OCI-LY1 (cell line): ENCODE measurements around the gene LETM1.
A peak's percentile ranks its signal among the peaks of the same experiment; 100 is the strongest.

Experiments
- H2AFZ ChIP-seq: fragments of 200-600 bp; sonication (generic), shearing (Covaris generic); 2 replicates; pipeline ENCODE4 v1.6.0; 2014; ENCODE audit warnings: antibody characterized with exemption, mild to moderate bottlenecking, low read length
- H3F3A ChIP-seq: fragments of 200-600 bp; sonication (generic), shearing (Covaris generic); 2 replicates; pipeline ENCODE4 v1.6.0; 2014; ENCODE audit warnings: mild to moderate bottlenecking, antibody characterized with exemption, low read length, moderate library complexity; ENCODE audit not compliant: insufficient read depth
- H3K27ac ChIP-seq: fragments of 200-600 bp; sonication (generic); 2 replicates; pipeline ENCODE4 v1.5.1; 2014; ENCODE audit warnings: low read length, mixed run types, mild to moderate bottlenecking, low read depth; ENCODE audit not compliant: poor library complexity, severe bottlenecking
- H3K27me3 ChIP-seq: fragments of 200-600 bp; sonication (generic); 2 replicates; pipeline ENCODE4 v1.6.0; 2014; ENCODE audit warnings: antibody characterized with exemption, mild to moderate bottlenecking, low read length, moderate library complexity; ENCODE audit not compliant: insufficient read depth
- H3K36me3 ChIP-seq: fragments of 200-600 bp; sonication (generic); 2 replicates; pipeline ENCODE4 v1.6.1; 2014; ENCODE audit warnings: mild to moderate bottlenecking, antibody characterized with exemption, low read length, moderate library complexity, mixed read lengths; ENCODE audit not compliant: insufficient read depth
- H3K4me1 ChIP-seq: fragments of 200-600 bp; sonication (generic); 2 replicates; pipeline ENCODE4 v1.5.1; 2014; ENCODE audit warnings: mild to moderate bottlenecking, low read length, moderate library complexity; ENCODE audit not compliant: insufficient read depth, severe bottlenecking
- H3K4me2 ChIP-seq: fragments of 200-600 bp; sonication (generic), shearing (Covaris generic); 2 replicates; pipeline ENCODE4 v1.6.1; 2014; ENCODE audit warnings: low read length
- H3K4me3 ChIP-seq: fragments of 200-600 bp; sonication (generic); 2 replicates; pipeline ENCODE4 v1.5.1; 2014; ENCODE audit warnings: low read length, low read depth, mild to moderate bottlenecking, mixed read lengths; ENCODE audit not compliant: poor library complexity, severe bottlenecking
- H3K79me2 ChIP-seq: fragments of 200-600 bp; shearing (Covaris generic); 2 replicates; pipeline ENCODE4 v1.6.1; 2016; ENCODE audit warnings: mixed run types, low read length, mixed read lengths; ENCODE audit not compliant: insufficient read depth
- H3K9ac ChIP-seq: fragments of 200-600 bp; sonication (generic), shearing (Covaris generic); 2 replicates; pipeline ENCODE4 v1.6.1; 2014; ENCODE audit warnings: mild to moderate bottlenecking, low read length, mixed read lengths
- H3K9me2 ChIP-seq: fragments of 200-600 bp; sonication (generic), shearing (Covaris generic); 2 replicates; pipeline ENCODE4 v1.6.1; 2014; ENCODE audit warnings: low read depth, mild to moderate bottlenecking, low read length, mixed read lengths
- H3K9me3 ChIP-seq: fragments of 200-600 bp; shearing (Covaris generic); 2 replicates; pipeline ENCODE4 v1.6.1; 2014; ENCODE audit warnings: low read length, mixed read lengths
- H4K20me1 ChIP-seq: fragments of 200-600 bp; sonication (generic), shearing (Covaris generic); 2 replicates; pipeline ENCODE4 v1.6.0; 2016; ENCODE audit warnings: mild to moderate bottlenecking, low read length; ENCODE audit not compliant: insufficient read depth
- EZH2 ChIP-seq: fragments of 200-600 bp; sonication (generic), shearing (Covaris generic); IDR thresholded peaks from 2 replicates; pipeline ENCODE4 v1.8.0; 2017; ENCODE audit warnings: borderline replicate concordance, mixed run types, mild to moderate bottlenecking, antibody characterized with exemption, low read length, moderate library complexity, mixed read lengths
- TF ChIP-seq, protein P1 (sequence below): fragments of 200-600 bp; sonication (generic), shearing (Covaris generic); IDR thresholded peaks from 2 replicates; pipeline ENCODE4 v1.5.1; 2017; ENCODE audit warnings: mild to moderate bottlenecking, antibody characterized with exemption, low read length, moderate library complexity, mixed read lengths

LETM1 gene

DNA sequence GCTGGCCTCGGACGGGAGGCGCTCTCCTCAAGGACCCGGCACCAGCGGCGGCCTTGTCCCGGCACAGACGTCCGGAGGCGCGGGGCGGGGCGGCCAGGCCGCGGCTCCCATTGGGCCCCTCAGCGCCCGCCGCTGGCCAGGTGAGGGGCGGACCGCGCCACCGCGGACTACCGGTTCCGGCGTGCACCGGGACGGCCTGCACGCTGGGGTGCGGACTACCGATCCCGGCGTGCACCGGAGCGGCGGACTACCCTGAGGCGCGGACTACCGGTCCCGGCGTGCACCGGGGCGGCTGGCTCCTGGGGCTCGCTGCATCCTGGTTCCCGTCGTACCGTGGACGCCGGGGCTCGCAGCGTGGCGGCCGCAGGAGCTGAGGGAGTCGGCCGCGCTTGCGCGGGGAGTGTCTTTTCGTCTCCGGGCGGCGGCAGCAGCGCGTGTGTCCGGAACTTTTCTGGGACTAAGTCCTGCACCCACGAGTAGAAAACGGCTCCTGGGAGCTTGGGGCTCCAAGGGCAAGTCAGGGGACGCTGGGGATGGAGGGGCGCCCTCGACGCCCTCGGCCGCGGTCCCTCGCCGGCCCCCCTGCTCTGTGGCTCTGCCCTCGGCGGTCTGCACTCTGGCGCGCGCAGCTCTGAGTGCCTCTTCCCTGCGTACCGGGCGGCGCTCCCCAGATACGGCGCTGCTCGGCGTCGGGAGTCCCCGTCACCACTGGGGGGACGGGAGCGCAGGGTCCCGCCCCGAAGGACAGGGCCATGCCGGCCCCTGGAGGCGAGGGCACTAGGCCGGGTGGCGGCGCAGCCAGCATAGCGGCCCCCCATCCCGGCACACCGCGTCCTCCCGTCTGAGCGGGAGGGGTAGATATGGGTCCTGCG is at the start of gene LETM1:
TSS of gene LETM1 (minus strand) at position 86 of the 872 bp plus-strand sequence. CDS start 206 bp downstream, outside the sequence.
- no peak for TF ChIP-seq EZH2
- no peak within 1 kb of the TSS for H3K27ac ChIP-seq
- H3K9ac ChIP-seq = peak within 1 kb of the TSS; percentile 88
- no peaks in the 10 kb centered on the region for H3F3A ChIP-seq
- H2AFZ ChIP-seq = no peak within 1 kb of the TSS
- H3K9me3 ChIP-seq = no peaks in the 10 kb centered on the region
- H3K9me2 ChIP-seq = no peaks in the 10 kb centered on the region
- peak within 1 kb of the TSS; percentile 79 for H3K4me2 ChIP-seq
- peaks cover 42% of the 10 kb centered on the region for H3K4me1 ChIP-seq
- no peaks in the 10 kb centered on the region for H3K27me3 ChIP-seq
- H4K20me1 ChIP-seq = no peaks in the 10 kb centered on the region
- H3K36me3 ChIP-seq = no peaks in the 10 kb centered on the region; the same call in 1 of the 2 replicates
- peak within 1 kb of the TSS; percentile 76 for H3K4me3 ChIP-seq
- H3K79me2 ChIP-seq = peaks cover 18% of the 10 kb centered on the region; the same call in 1 of the 2 replicates

DNA sequence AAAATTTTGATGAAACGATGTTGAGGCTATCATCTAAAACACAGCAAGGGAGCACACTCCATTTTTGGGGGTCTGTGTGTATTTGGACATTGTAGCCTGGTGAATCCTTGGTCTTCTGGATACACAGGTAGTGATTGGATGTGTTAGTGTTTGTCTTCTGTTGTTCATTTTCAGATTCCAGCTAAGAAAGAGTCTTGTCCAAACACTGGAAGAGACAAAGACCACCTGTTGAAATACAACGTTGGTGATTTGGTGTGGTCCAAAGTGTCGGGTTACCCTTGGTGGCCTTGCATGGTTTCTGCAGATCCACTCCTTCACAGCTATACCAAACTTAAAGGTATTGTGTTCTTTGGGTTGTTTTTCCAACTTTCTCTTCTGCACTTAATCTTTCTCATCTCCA is 48.1 kb upstream of the LETM1 start:
- Histone ChIP-seq H3K4me3 (no peak overlapping the region), H3K27me3 (no peaks in the 10 kb centered on the region), H3K4me2 (no peak overlapping the region), H2AFZ (no peak overlapping the region), H3K9ac (no peak overlapping the region), H3K36me3 (peaks cover 72% of the 10 kb centered on the region), H3K9me2 (no peaks in the 10 kb centered on the region), H4K20me1 (no peaks in the 10 kb centered on the region), H3F3A (peaks cover under 1% of the 10 kb centered on the region; the same call in 1 of the 2 replicates), H3K4me1 (peaks cover 7% of the 10 kb centered on the region), H3K27ac (no peak overlapping the region), H3K9me3 (no peaks in the 10 kb centered on the region), H3K79me2 (peaks cover 26% of the 10 kb centered on the region)
- no peak for TF ChIP-seq EZH2
- TF ChIP-seq, protein P1, sequence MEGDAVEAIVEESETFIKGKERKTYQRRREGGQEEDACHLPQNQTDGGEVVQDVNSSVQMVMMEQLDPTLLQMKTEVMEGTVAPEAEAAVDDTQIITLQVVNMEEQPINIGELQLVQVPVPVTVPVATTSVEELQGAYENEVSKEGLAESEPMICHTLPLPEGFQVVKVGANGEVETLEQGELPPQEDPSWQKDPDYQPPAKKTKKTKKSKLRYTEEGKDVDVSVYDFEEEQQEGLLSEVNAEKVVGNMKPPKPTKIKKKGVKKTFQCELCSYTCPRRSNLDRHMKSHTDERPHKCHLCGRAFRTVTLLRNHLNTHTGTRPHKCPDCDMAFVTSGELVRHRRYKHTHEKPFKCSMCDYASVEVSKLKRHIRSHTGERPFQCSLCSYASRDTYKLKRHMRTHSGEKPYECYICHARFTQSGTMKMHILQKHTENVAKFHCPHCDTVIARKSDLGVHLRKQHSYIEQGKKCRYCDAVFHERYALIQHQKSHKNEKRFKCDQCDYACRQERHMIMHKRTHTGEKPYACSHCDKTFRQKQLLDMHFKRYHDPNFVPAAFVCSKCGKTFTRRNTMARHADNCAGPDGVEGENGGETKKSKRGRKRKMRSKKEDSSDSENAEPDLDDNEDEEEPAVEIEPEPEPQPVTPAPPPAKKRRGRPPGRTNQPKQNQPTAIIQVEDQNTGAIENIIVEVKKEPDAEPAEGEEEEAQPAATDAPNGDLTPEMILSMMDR = no peak

DNA sequence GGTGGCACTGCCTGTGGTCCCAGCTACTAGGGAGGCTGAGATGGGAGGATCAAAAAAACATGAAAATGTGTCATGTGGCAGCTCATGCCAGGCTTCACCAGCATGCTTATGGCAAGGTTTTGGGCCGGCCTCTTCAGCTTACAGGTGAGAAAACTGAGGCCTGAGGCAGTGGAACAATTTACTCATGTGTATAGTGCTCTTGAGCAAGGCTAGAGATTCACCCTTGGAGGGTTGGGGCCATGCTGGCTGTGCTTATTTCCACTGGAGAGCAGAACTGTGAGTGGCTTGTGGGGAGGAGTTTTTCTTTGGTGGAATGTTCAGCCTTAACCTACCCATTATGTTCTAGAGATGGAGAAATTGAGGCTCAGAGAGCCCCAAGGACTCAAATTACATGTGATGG is 47.1 kb upstream of the LETM1 start:
- Histone ChIP-seq H3K9me2 (no peaks in the 10 kb centered on the region), H3K36me3 (peaks cover 68% of the 10 kb centered on the region), H2AFZ (no peak overlapping the region), H3K4me3 (no peak overlapping the region), H3F3A (peaks cover 4% of the 10 kb centered on the region), H3K9me3 (no peaks in the 10 kb centered on the region), H3K4me2 (no peak overlapping the region), H3K27ac (no peak overlapping the region), H3K9ac (no peak overlapping the region), H3K4me1 (peaks cover 17% of the 10 kb centered on the region), H3K79me2 (peaks cover 27% of the 10 kb centered on the region), H3K27me3 (no peaks in the 10 kb centered on the region), H4K20me1 (no peaks in the 10 kb centered on the region)
- TF ChIP-seq, protein P1 = no peak
- TF ChIP-seq EZH2 = no peak
